Measurements from ENCODE around the gene MPL. TPM values are rescaled to one million over a fixed set of nuclear protein-coding genes. Genes with fewer than 3 reads are reported as not detected.

Gene MPL
- total RNA-seq, 1 donor from 2014 or later, result not detected

- Histone ChIP-seq H3K9me3 (no peaks in the 10 kb centered on the region), H3K4me3 (no peak overlapping the region), H3K4me1 (no peaks in the 10 kb centered on the region), H3K27ac (no peak overlapping the region), H3K36me3 (peaks cover 0 to 25% of the 10 kb centered on the region in 2 donors), H3K27me3 (no peaks in the 10 kb centered on the region)
- DNase-seq (ENCODE audit: extremely low spot score in 2 of 2), result no peak
- intact Hi-C loops (cut with DNase I), result no loop called here
- TF ChIP-seq POLR2A (IDR thresholded peaks at IDR 0.05), result no peak
- no peak for TF ChIP-seq POLR2AphosphoS5 (IDR thresholded peaks at IDR 0.05; ENCODE audit: insufficient read depth in 1 of 2, low read depth in 1 of 2)
- TF ChIP-seq CTCF (IDR thresholded peaks at IDR 0.05), result no peak
Observed at GRCh38 chr1:43379476-43379875, 41.9 kb downstream of the MPL start.

DNA sequence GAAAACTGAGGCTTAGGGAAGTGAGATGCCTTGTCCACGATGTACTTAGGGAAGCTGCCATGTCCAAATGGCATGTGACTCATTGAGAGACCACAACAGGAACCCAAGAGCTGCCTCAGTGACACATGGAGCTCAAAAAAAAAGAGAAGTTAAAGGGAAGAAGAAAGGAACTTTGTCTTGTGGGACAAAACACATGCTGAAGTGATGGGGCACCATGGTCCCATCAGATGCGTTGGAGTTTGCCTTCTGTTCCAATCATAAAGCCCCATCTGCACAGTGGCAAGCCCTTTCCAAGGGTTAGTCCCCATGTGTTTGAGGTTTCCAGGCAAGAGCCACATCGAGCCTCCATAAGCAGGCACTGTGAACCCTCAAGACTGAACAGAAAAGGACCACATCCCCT lies 44.0 kb downstream of the MPL start:
- intact Hi-C loops (cut with DNase I), result no loop called here
- Histone ChIP-seq H3K36me3 (peaks cover 0 to 46% of the 10 kb centered on the region in 2 donors), H3K27me3 (no peaks in the 10 kb centered on the region), H3K4me1 (no peaks in the 10 kb centered on the region), H3K4me3 (no peak overlapping the region), H3K27ac (no peak overlapping the region), H3K9me3 (no peaks in the 10 kb centered on the region)
- no peak for DNase-seq (ENCODE audit: extremely low spot score in 2 of 2)
- TF ChIP-seq POLR2AphosphoS5 (IDR thresholded peaks at IDR 0.05; ENCODE audit: insufficient read depth in 1 of 2, low read depth in 1 of 2) (no peak), POLR2A (IDR thresholded peaks at IDR 0.05) (no peak), CTCF (IDR thresholded peaks at IDR 0.05) (no peak)

DNA sequence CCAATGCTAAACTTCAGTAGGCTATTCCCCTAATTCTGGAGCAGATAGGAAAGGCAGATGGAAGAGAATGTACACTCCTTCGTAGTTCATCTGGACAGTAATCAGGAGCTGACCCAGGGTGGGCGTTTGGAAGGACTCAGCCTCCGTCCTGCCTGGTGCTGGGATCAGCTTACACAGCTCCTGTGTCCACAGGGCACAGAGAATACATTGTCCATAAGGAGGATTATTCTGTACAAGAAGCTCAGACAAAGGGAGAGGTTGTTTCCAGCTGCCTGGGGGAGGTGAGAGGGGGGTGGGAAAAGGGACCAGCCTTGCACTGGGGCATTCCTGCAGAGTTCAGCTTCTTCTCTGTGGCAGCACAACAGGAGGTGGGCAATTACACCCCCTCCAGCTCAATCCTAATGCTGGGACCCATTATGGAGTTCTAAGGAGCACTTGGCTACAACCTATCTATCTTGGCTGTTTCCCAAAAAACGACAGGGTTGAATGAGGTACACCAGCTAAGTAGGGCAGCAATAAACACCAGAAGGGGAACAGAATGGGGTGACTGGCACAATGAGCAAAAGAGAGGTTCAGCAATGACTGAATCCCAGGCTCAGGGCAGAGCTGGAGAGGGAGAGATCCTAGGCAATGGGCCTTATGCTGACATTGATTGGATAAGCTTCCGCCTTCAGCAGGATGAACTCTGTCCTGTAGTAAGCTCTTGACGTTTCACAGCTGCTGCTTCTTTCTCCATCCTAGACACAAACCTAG lies 44.6 kb downstream of the MPL start:
- intact Hi-C loops (cut with DNase I), result no loop called here
- no peak for TF ChIP-seq POLR2A (IDR thresholded peaks at IDR 0.05)
- TF ChIP-seq CTCF (IDR thresholded peaks at IDR 0.05), result no peak
- no peak for TF ChIP-seq POLR2AphosphoS5 (IDR thresholded peaks at IDR 0.05; ENCODE audit: insufficient read depth in 1 of 2, low read depth in 1 of 2)
- no peaks in the 10 kb centered on the region for H3K27me3 ChIP-seq
- H3K36me3 ChIP-seq, result peaks cover 0 to 50% of the 10 kb centered on the region in 2 donors
- no peaks in the 10 kb centered on the region for H3K4me1 ChIP-seq
- H3K9me3 ChIP-seq, result no peaks in the 10 kb centered on the region
- no peak overlapping the region for H3K27ac ChIP-seq
- no peak overlapping the region for H3K4me3 ChIP-seq
- no peak for DNase-seq (ENCODE audit: extremely low spot score in 2 of 2)

DNA sequence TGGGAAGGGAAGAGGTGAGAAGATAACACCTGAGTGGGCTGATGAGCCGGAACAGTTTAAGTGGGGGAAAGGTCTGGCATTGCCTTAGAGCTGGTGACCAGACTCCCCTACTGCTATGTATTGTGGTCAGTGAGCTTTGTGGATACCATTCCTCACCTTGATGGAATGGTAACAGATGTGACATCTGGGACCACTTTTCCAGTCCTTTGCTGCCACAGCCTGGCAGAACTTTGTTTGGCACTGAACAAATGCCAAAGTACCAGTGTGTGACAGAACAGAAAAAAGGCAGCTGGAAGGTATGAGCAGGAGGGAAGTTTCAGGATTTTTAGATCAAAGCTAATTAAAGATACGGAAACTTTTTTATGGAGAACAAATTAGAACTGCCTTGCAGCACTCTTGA lies 45.8 kb downstream of the MPL start:
- no peaks in the 10 kb centered on the region for H3K27me3 ChIP-seq
- TF ChIP-seq POLR2A (IDR thresholded peaks at IDR 0.05) (no peak), POLR2AphosphoS5 (IDR thresholded peaks at IDR 0.05; ENCODE audit: insufficient read depth in 1 of 2, low read depth in 1 of 2) (no peak), CTCF (IDR thresholded peaks at IDR 0.05) (no peak)
- no peak overlapping the region for H3K4me3 ChIP-seq
- H3K27ac ChIP-seq, result no peak overlapping the region
- H3K9me3 ChIP-seq, result no peaks in the 10 kb centered on the region
- peaks cover 0 to 50% of the 10 kb centered on the region in 2 donors for H3K36me3 ChIP-seq
- intact Hi-C loops (cut with DNase I), result no loop called here
- DNase-seq (ENCODE audit: extremely low spot score in 2 of 2), result no peak
- peaks cover 11% of the 10 kb centered on the region for H3K4me1 ChIP-seq

- H3K27me3 ChIP-seq, result no peaks in the 10 kb centered on the region
- no peak overlapping the region for H3K4me3 ChIP-seq
- H3K9me3 ChIP-seq, result no peaks in the 10 kb centered on the region
- peaks cover 33% of the 10 kb centered on the region for H3K4me1 ChIP-seq
- DNase-seq (ENCODE audit: extremely low spot score in 2 of 2), result no peak
- peaks cover 0 to 44% of the 10 kb centered on the region in 2 donors for H3K36me3 ChIP-seq
- TF ChIP-seq POLR2A (IDR thresholded peaks at IDR 0.05), result no peak
- TF ChIP-seq CTCF (IDR thresholded peaks at IDR 0.05), result no peak
- TF ChIP-seq POLR2AphosphoS5 (IDR thresholded peaks at IDR 0.05; ENCODE audit: insufficient read depth in 1 of 2, low read depth in 1 of 2), result no peak
- intact Hi-C loops (cut with DNase I), result no loop called here
- no peak overlapping the region for H3K27ac ChIP-seq
Observed at GRCh38 chr1:43386676-43387075, 49.1 kb downstream of the MPL start.

Data from vagina (tissue), 2 donors.